Urothelium cell line (cell line): ENCODE data around the gene TRAF2.
"Not testable (repeated sequence)": the region's sequence is repeated elsewhere in the genome, so short reads cannot be mapped to it uniquely, and the experiment has no call there.

Experiments used
- DNase-seq: peaks from one replicate; pipeline ENCODE4 v3.0.0; 2011; ENCODE audit warnings: low spot score, mixed read lengths
- FAIRE-seq: peaks from 2 replicates; lab custom pipeline; 2011; peaks lifted over from hg19 to GRCh38; lab: Jason Lieb, UNC

Gene TRAF2

DNA sequence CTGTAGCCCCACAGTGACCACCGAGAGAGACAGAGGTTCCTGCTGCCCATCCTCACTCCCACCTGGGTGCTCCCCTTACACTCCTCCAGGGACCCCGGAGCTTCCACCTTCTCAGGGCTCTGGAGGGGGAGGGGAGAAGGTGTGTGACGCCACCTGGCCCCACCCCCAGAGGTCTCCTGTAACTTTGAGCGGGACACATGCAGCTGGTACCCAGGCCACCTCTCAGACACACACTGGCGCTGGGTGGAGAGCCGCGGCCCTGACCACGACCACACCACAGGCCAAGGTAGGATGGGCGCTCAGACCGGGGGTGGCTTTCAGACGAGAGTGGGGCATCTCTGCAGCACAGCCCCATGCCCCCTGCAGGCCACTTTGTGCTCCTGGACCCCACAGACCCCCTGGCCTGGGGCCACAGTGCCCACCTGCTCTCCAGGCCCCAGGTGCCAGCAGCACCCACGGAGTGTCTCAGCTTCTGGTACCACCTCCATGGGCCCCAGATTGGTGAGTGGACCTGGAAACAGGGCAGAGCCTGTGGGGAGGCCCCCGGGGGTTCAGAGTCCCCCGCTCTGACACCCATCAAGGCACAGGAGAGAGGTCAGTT is 29.7 kb upstream of the TRAF2 start:
- DNase-seq (no peak), FAIRE-seq (no peak)

DNA sequence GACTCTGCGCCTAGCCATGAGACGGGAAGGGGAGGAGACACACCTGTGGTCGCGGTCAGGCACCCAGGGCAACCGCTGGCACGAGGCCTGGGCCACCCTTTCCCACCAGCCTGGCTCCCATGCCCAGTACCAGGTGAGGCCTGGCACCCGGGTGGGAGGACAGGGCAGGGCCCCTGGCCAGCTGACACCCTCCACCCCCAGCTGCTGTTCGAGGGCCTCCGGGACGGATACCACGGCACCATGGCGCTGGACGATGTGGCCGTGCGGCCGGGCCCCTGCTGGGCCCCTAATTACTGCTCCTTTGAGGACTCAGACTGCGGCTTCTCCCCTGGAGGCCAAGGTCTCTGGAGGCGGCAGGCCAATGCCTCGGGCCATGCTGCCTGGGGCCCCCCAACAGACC is 29.1 kb upstream of the TRAF2 start:
- DNase-seq (no peak), FAIRE-seq (no peak)

DNA sequence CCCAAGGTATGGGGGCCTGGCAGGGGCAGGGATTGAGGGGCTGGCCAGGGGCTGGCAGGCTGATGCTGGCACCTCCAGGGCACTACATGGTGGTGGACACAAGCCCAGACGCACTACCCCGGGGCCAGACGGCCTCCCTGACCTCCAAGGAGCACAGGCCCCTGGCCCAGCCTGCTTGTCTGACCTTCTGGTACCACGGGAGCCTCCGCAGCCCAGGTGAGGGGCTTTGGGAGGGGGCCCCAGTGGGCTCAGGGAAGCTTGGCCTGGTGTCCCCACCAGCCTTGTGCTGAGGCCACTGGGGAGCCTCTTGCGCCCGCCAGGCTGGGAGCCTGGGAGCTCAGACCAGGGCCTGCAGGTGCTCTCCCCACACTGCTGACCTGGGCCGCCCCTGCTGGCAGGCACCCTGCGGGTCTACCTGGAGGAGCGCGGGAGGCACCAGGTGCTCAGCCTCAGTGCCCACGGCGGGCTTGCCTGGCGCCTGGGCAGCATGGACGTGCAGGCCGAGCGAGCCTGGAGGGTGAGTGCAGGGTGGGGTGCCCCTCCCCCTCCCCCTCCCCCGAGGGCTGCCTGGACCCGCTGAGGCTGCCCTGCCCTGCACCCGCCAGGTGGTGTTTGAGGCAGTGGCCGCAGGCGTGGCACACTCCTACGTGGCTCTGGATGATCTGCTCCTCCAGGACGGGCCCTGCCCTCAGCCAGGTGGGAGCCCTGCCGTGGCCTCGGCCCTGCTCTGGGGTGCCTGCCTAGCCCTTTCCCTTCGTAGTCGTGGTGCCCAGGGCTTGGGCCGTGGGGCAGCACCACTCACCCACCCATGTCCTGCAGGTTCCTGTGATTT is 28.5 kb upstream of the TRAF2 start:
- DNase-seq (no peak), FAIRE-seq (no peak)

GRCh38 chr9:136858452-136858843 is 27.9 kb upstream of the TRAF2 start:
- FAIRE-seq (no peak), DNase-seq (no peak)

DNA sequence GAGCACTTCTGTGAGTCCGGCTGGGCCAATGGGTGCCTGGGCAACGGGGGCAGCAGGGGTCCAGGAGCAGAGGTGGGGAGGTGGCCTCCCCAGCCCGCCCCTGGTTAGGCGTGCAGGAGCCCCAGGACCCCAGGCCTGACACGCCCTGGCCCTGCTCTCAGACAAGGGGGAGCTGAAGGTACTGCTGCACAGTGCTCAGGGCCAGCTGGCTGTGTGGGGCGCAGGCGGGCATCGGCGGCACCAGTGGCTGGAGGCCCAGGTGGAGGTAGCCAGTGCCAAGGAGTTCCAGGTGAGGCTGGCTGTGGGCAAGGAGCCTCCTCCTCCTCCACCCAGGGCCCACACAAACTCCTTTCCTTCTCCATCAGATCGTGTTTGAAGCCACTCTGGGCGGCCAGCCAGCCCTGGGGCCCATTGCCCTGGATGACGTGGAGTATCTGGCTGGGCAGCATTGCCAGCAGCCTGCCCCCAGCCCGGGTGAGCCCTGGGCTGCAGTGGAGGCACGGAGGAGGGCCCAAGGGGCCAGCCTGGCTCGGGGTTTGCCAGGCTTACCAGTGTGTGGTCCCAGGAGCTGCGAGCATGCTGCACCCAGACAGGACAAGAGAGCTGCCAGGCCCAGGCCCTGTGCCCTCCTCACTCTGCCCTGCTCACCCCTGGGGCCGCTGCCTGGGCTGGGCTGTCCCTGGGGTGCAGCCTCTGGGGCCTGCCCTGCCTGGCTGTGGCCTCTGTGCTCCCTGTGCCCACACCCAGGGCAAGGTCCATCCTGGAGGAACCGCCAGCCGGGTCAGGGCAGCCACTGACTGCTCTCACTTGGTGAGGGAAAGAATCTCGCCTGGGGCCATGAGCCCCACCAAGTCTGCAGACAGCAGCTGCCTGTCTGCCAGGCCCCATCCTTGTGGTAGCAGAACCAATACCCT is 27.2 kb upstream of the TRAF2 start:
- DNase-seq (no peak), FAIRE-seq (no peak)

DNA sequence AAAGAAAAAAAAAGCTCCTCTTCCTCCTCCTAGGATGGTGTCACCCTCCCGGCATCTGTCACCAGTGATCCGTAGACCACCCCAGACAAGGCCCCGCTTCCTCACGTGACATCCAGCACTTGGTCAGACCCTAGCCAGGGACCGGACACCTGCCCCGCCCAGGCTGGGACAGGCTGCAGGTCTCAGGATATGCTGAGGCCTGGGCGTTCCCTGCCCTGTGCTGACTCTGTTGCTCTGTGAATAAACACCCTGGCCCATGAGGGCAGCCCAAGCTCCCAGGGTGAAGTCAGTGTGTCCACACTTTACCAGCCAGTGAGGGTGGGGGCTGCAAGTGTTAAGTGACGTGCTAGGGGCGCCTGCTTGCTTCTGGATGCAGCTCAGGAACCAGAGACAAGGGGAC is 25.8 kb upstream of the TRAF2 start:
- DNase-seq: no peak
- no peak for FAIRE-seq

DNA sequence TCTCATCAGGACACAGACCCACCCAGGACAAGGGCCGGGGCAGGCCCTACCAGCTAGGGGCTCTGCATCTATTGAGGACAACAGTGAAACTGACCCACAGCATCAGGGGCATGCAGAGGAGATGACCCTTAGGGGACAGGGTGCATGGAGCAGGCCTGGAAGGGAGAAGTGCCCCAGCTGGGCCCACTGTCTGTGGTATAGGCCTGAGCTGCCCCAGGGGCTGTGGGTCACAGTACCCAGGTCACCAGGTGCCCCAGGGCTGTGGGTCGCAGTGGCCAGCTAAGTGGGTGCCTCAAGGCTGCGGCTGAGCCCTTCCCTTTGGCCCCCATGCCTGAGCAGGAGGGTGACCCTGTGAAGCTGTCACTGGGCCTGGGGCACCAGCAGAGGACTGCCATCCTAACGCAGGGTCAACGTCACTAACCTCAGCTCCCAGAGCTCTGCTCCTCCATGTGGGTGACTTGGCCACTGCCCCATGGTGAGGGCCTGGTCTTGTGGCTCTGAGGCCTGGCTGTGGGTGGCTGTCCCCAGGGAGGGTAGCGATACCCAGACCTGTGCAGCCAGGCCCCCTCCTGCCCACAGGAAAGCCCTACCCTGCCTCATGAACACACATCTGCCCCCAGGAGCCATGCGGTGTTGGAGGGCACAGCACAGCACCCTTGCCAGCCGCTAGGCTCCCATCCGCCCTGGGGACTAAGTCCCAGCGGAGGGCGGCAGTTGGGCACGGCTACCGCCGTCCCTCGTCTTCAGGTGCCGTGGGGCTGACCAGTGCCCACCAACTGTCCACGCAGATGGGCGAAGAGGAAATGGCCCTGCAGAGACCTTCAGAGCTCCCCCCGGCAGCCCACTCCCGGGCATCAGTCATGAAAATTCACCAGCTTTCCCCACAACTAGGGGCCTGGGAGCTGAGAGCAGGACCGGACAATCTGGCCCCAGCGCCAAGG is 25.1 kb upstream of the TRAF2 start:
- no peak for DNase-seq
- no peak for FAIRE-seq

DNA sequence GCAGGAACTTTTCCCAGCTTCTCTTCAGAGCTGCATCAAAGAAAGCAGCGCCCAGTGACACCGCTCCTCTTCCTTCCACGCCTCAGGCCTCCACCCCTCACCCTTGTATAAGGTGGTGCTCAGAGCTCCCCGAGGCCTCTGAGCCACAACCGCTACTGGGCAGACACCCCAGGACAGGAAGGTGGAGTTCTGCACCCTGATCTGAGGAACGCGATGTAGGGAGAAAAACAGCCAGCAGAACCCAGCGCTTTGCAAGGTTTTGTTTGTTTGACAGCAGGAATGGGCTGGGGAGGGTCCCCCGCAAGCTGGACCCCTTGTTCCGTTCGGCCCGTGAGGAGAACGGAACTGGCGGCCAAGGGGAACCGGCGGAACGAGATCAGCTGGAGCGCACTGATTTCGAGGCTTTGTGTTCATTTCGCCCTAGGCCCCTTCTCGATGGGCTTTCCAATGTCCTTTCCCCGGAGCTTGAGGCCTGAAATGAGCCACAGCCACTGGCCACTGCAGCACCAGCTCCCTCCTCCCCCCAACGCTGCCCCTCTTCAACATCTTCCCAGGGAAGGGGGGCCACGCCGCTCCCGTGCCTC is 24.4 kb upstream of the TRAF2 start:
- DNase-seq (no peak), FAIRE-seq (no peak)

GRCh38 chr9:136862849-136863622 is 23.3 kb upstream of the TRAF2 start:
- DNase-seq: no peak
- no peak for FAIRE-seq

- FAIRE-seq: no peak
Measured at GRCh38 chr9:136863623-136864273, 22.6 kb upstream of the TRAF2 start.

GRCh38 chr9:136865041-136865767 is 21.1 kb upstream of the TRAF2 start:
- no peak for DNase-seq
- no peak for FAIRE-seq

More at GRCh38 chr9:136863623-136864273, 22.6 kb upstream of the TRAF2 start:
- DNase-seq: no peak

- no peak for DNase-seq
- no peak for FAIRE-seq
Measured at GRCh38 chr9:136865768-136866103, 20.6 kb upstream of the TRAF2 start.

GRCh38 chr9:136866898-136867421 is 19.4 kb upstream of the TRAF2 start:
- DNase-seq, FAIRE-seq: not testable (repeated sequence)

- FAIRE-seq: no peak
- DNase-seq: no peak
Measured at GRCh38 chr9:136867480-136867879, 18.8 kb upstream of the TRAF2 start.

GRCh38 chr9:136867917-136868316 is 18.4 kb upstream of the TRAF2 start:
- DNase-seq: no peak
- no peak for FAIRE-seq

DNA sequence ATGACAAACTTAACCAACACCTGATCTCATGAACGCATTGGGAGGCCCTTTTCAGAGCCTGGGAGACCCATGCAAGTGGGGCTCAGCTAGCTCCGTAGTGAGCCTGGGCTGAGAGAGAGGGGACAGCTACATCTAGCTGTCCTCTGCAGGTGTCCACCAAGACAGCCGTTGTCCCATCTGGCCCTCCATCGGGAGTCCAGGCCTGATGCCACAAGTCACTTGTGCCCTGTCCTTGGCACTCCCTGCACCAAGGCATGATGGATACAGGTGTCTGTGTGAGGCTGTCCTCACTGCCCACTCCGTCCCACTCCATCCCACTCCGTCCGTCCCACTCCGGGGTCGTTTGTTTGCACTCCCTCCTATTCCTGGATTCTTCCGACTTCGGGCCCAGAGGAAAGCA is 17.7 kb upstream of the TRAF2 start:
- FAIRE-seq (no peak), DNase-seq (no peak)

DNA sequence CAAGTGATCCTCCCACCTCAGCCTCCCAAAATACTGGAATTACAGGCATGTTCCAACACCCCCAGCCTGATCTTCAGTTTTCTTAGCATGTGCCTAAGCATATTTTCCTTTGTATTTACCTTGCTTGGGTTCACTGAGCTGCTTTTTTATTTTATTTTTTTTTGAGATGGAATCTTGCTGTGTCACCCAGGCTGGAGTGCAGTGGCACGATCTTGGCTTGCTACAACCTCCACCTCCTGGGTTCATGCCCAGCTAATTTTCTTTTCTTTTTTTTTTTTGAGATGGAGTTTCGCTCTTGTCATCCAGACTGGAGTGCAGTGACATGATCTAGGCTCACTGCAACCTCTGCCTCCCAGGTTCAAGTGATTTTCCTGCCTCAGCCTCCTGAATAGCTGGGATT is 16.7 kb upstream of the TRAF2 start:
- not testable (repeated sequence) for FAIRE-seq

GRCh38 chr9:136875155-136875554 is 11.2 kb upstream of the TRAF2 start:
- DNase-seq (no peak), FAIRE-seq (no peak)

More for the DNA sequence above, 16.7 kb upstream of the TRAF2 start:
- not testable (repeated sequence) for DNase-seq
